ENCODE measurements around the gene GPA33.

GRCh38 chr1:167057241-167057688 lies 32.9 kb downstream of the GPA33 start:
- TF ChIP-seq CTCF (IDR thresholded peaks at IDR 0.05; ENCODE audit: low read depth, low read length) (peak; percentile 91), EZH2phosphoT487 (IDR thresholded peaks at IDR 0.05; ENCODE audit: low read depth) (no peak)

Measured in OCI-LY3 (cell line).